ENCODE results near the gene COQ10A.
"Not testable (repeated sequence)": the region's sequence is repeated elsewhere in the genome, so short reads cannot be mapped to it uniquely, and the experiment has no call there.

COQ10A gene

DNA sequence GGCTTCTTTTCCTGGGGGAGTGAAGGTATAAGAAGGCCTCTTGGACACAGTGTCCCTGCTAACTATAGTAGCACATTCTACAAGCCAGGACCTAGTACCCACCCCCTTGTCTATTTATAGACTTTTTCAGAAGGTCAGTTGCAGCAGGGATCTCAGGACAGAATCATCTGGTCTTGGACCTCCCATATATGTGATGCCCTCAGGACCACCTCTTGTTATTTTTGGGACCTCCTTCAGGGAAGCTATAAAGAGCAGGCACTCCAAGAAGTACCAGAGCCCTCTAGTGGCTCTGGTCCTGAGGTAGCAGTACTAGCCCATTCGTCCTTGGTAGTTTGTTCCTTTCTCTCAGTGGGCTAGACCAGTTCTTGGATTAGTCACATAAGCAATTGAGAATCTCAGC lies 4.3 kb downstream of the COQ10A start:
- Histone ChIP-seq H3K27ac (no peak overlapping the region), H3K27me3 (ENCODE audit: insufficient read depth, low read depth, severe bottlenecking) (no peaks in the 10 kb centered on the region), H3K9me3 (ENCODE audit: severe bottlenecking) (peaks cover 2% of the 10 kb centered on the region), H3K4me3 (ENCODE audit: low read depth, low read length) (no peak overlapping the region), H3K36me3 (peaks cover 69% of the 10 kb centered on the region)
- no peak for DNase-seq
- TF ChIP-seq CTCF (IDR thresholded peaks at IDR 0.05; ENCODE audit: low read depth, low read length) = peak; percentile 67

GRCh38 chr12:56272468-56272867 lies 5.7 kb downstream of the COQ10A start:
- not testable (repeated sequence) for H3K4me3 ChIP-seq (ENCODE audit: low read depth, low read length)
- H3K36me3 ChIP-seq = peaks cover 83% of the 10 kb centered on the region

GRCh38 chr12:56274299-56274698 lies 7.6 kb downstream of the COQ10A start:
- peaks cover 90% of the 10 kb centered on the region for H3K36me3 ChIP-seq
- H3K27me3 ChIP-seq (ENCODE audit: insufficient read depth, low read depth, severe bottlenecking) = no peaks in the 10 kb centered on the region
- TF ChIP-seq CTCF (IDR thresholded peaks at IDR 0.05; ENCODE audit: low read depth, low read length) = no peak

More at GRCh38 chr12:56272468-56272867, 5.7 kb downstream of the COQ10A start:
- not testable (repeated sequence) for H3K9me3 ChIP-seq (ENCODE audit: severe bottlenecking); H3K27ac ChIP-seq; DNase-seq; H3K27me3 ChIP-seq (ENCODE audit: insufficient read depth, low read depth, severe bottlenecking)

GRCh38 chr12:56278905-56279304 lies 12.2 kb downstream of the COQ10A start:
- Histone ChIP-seq H3K27ac (peak overlapping the region; percentile 24; the same call in 1 of the 2 replicates), H3K36me3 (peaks cover 98% of the 10 kb centered on the region), H3K4me3 (ENCODE audit: low read depth, low read length) (no peak overlapping the region), H3K9me3 (ENCODE audit: severe bottlenecking) (no peaks in the 10 kb centered on the region), H3K27me3 (ENCODE audit: insufficient read depth, low read depth, severe bottlenecking) (no peaks in the 10 kb centered on the region)
- TF ChIP-seq CTCF (IDR thresholded peaks at IDR 0.05; ENCODE audit: low read depth, low read length) = no peak
- peak; percentile 57 for DNase-seq

More at GRCh38 chr12:56274299-56274698, 7.6 kb downstream of the COQ10A start:
- DNase-seq = no peak
- H3K9me3 ChIP-seq (ENCODE audit: severe bottlenecking) = no peaks in the 10 kb centered on the region
- H3K27ac ChIP-seq = no peak overlapping the region
- no peak overlapping the region for H3K4me3 ChIP-seq (ENCODE audit: low read depth, low read length)

GRCh38 chr12:56280849-56281248 lies 14.1 kb downstream of the COQ10A start:
- no peak for TF ChIP-seq CTCF (IDR thresholded peaks at IDR 0.05; ENCODE audit: low read depth, low read length)
- no peak for DNase-seq
- H3K27ac ChIP-seq = no peak overlapping the region
- H3K27me3 ChIP-seq (ENCODE audit: insufficient read depth, low read depth, severe bottlenecking) = no peaks in the 10 kb centered on the region
- peaks cover 91% of the 10 kb centered on the region for H3K36me3 ChIP-seq
- H3K4me3 ChIP-seq (ENCODE audit: low read depth, low read length) = no peak overlapping the region
- H3K9me3 ChIP-seq (ENCODE audit: severe bottlenecking) = no peaks in the 10 kb centered on the region

GRCh38 chr12:56282030-56282429 lies 15.3 kb downstream of the COQ10A start:
- no peak overlapping the region for H3K4me3 ChIP-seq (ENCODE audit: low read depth, low read length)
- H3K36me3 ChIP-seq = peaks cover 90% of the 10 kb centered on the region
- TF ChIP-seq CTCF (IDR thresholded peaks at IDR 0.05; ENCODE audit: low read depth, low read length) = no peak

More at GRCh38 chr12:56282030-56282429, 15.3 kb downstream of the COQ10A start:
- Histone ChIP-seq H3K27me3 (ENCODE audit: insufficient read depth, low read depth, severe bottlenecking) (no peaks in the 10 kb centered on the region), H3K27ac (no peak overlapping the region), H3K9me3 (ENCODE audit: severe bottlenecking) (no peaks in the 10 kb centered on the region)
- no peak for DNase-seq
